ENCODE measurements around the gene FKBP4. TPM values are rescaled to one million over a fixed set of nuclear protein-coding genes. Genes with fewer than 3 reads are reported as not detected.

The FKBP4 gene
- total and polyA plus RNA-seq, 2 donors (not counting 1 experiment from before 2014, with no cell fraction given): 19.3 to 56.7 TPM

- H3K27me3 ChIP-seq (replicated peaks in 1 of 4; ENCODE audit: control extremely low read depth in 1 of 4, control insufficient read depth in 3 of 4, insufficient read depth in 4 of 4, low read length in 3 of 4): no peaks in the 10 kb centered on the region
- no peaks in the 10 kb centered on the region for H3K27me3 Mint-ChIP-seq
- no peak overlapping the region for H3K27ac ChIP-seq (ENCODE audit: low read length in 2 of 2)
- H3K4me1 ChIP-seq (ENCODE audit: control insufficient read depth in 2 of 2, insufficient read depth in 2 of 2, low read length in 2 of 2): no peaks in the 10 kb centered on the region
- H3K4me2 ChIP-seq (replicated peaks; ENCODE audit: low read depth, low read length, poor library complexity, severe bottlenecking): no peak overlapping the region
- H3K9me3 Mint-ChIP-seq (ENCODE audit: insufficient read depth): no peaks in the 10 kb centered on the region
- DNase-seq (no peak), ATAC-seq (ENCODE audit: low read depth) (no peak)
- intact Hi-C loops (cut with micrococcal nuclease): no loop called here
- no peaks in the 10 kb centered on the region for H3K79me2 ChIP-seq (ENCODE audit: control insufficient read depth, insufficient read depth, low read length)
- no peak overlapping the region for H2AFZ ChIP-seq (ENCODE audit: insufficient read depth, low read depth, low read length, poor library complexity, severe bottlenecking)
- WGBS (ENCODE audit: insufficient coverage): 96% methylated on average over 3 of the region's 4 CpGs
- no peaks in the 10 kb centered on the region for H4K20me1 ChIP-seq (ENCODE audit: control insufficient read depth, insufficient read depth, low read length, poor library complexity, severe bottlenecking)
- no peak overlapping the region for H3K4me3 ChIP-seq (ENCODE audit: control extremely low read depth in 1 of 5, extremely low read depth in 1 of 5, insufficient read depth in 1 of 5, low read depth in 2 of 5, low read length in 4 of 5)
- H3K9me3 ChIP-seq (ENCODE audit: control extremely low read depth in 1 of 3, control insufficient read depth in 2 of 3, insufficient read depth in 1 of 3, low read length in 2 of 3): peaks cover 0 to 5% (median 0%) of the 10 kb centered on the region in 3 donors
- ChIA-PET POLR2A (no interaction called here), CTCF (interaction anchor here (1.2 kb wide), 1 partner anchor 11 kb away, joined by 3 read pairs; no protein-coding TSS in a partner anchor)
- H3K9ac ChIP-seq (ENCODE audit: low read length): no peak overlapping the region
- H3K36me3 ChIP-seq (replicated peaks in 1 of 2; ENCODE audit: control extremely low read depth in 1 of 2, control insufficient read depth in 1 of 2, extremely low read depth in 1 of 2, insufficient read depth in 2 of 2, low read length in 1 of 2): no peaks in the 10 kb centered on the region
- H3K4me3 Mint-ChIP-seq: no peak overlapping the region
- H3K27ac Mint-ChIP-seq: no peak overlapping the region
- no peaks in the 10 kb centered on the region for H3K4me1 Mint-ChIP-seq
- TF ChIP-seq CTCF (IDR thresholded peaks at IDR 0.05) (no peak), EZH2 (IDR thresholded peaks at IDR 0.05; ENCODE audit: borderline replicate concordance, insufficient read depth, low read depth, low read length, poor library complexity, severe bottlenecking) (no peak)
These were observed 22.4 kb upstream of the FKBP4 start for GRCh38 chr12:2772370-2772769.

- Mint-ChIP-seq H3K27ac (no peak overlapping the region), H3K27me3 (peaks cover 4% of the 10 kb centered on the region), H3K4me3 (no peak overlapping the region), H3K4me1 (no peaks in the 10 kb centered on the region), H3K9me3 (ENCODE audit: insufficient read depth) (no peaks in the 10 kb centered on the region)
- Histone ChIP-seq H3K4me1 (ENCODE audit: control insufficient read depth in 2 of 2, insufficient read depth in 2 of 2, low read length in 2 of 2) (no peaks in the 10 kb centered on the region), H4K20me1 (ENCODE audit: control insufficient read depth, insufficient read depth, low read length, poor library complexity, severe bottlenecking) (no peaks in the 10 kb centered on the region), H3K27ac (ENCODE audit: low read length in 2 of 2) (no peak overlapping the region), H3K9ac (ENCODE audit: low read length) (no peak overlapping the region), H3K27me3 (replicated peaks in 1 of 4; ENCODE audit: control extremely low read depth in 1 of 4, control insufficient read depth in 3 of 4, insufficient read depth in 4 of 4, low read length in 3 of 4) (no peaks in the 10 kb centered on the region), H3K4me2 (replicated peaks; ENCODE audit: low read depth, low read length, poor library complexity, severe bottlenecking) (no peak overlapping the region), H3K9me3 (ENCODE audit: control extremely low read depth in 1 of 3, control insufficient read depth in 2 of 3, insufficient read depth in 1 of 3, low read length in 2 of 3) (peaks cover 0 to 5% (median 0%) of the 10 kb centered on the region in 3 donors), H2AFZ (ENCODE audit: insufficient read depth, low read depth, low read length, poor library complexity, severe bottlenecking) (no peak overlapping the region), H3K79me2 (ENCODE audit: control insufficient read depth, insufficient read depth, low read length) (no peaks in the 10 kb centered on the region), H3K4me3 (ENCODE audit: control extremely low read depth in 1 of 5, extremely low read depth in 1 of 5, insufficient read depth in 1 of 5, low read depth in 2 of 5, low read length in 4 of 5) (no peak overlapping the region), H3K36me3 (replicated peaks in 1 of 2; ENCODE audit: control extremely low read depth in 1 of 2, control insufficient read depth in 1 of 2, extremely low read depth in 1 of 2, insufficient read depth in 2 of 2, low read length in 1 of 2) (no peaks in the 10 kb centered on the region)
- TF ChIP-seq CTCF (IDR thresholded peaks at IDR 0.05) (no peak), EZH2 (IDR thresholded peaks at IDR 0.05; ENCODE audit: borderline replicate concordance, insufficient read depth, low read depth, low read length, poor library complexity, severe bottlenecking) (no peak)
- DNase-seq (no peak), ATAC-seq (ENCODE audit: low read depth) (no peak)
- CTCF ChIA-PET: interaction anchor here (1.2 kb wide), 1 partner anchor 10 kb away, joined by 3 read pairs; no protein-coding TSS in a partner anchor
- 90% methylated on average over 19 of the region's 19 CpGs for WGBS (ENCODE audit: insufficient coverage)
- POLR2A ChIA-PET: no interaction called here
- intact Hi-C loops (cut with micrococcal nuclease): no loop called here
These were observed 21.4 kb upstream of the FKBP4 start for GRCh38 chr12:2773199-2773875.

All from B cell (primary cell).